Hematopoietic multipotent progenitor cell (in vitro differentiated cells): ENCODE data around the gene TLK2. TPM values are rescaled to one million over a fixed set of nuclear protein-coding genes. Genes with fewer than 3 reads are reported as not detected.
"Not testable (repeated sequence)": the region's sequence is repeated elsewhere in the genome, so short reads cannot be mapped to it uniquely, and the experiment has no call there.

ENCODE experiments used
- DNase-seq, 3 donors: peaks; one replicate each; pipeline ENCODE4 v3.0.0-alpha.2; 2011 to 2015; ENCODE audit warnings: low read depth in 2 of 3, low spot score in 2 of 3
- total RNA-seq: library from RNA; depleted of rRNA; stranded (reverse); fragments of >200 nt; gene quantifications from one replicate; pipeline ENCODE4 v1.2.3, GENCODE V29; 2012

Gene TLK2
- total RNA-seq: 26.7 TPM

DNA sequence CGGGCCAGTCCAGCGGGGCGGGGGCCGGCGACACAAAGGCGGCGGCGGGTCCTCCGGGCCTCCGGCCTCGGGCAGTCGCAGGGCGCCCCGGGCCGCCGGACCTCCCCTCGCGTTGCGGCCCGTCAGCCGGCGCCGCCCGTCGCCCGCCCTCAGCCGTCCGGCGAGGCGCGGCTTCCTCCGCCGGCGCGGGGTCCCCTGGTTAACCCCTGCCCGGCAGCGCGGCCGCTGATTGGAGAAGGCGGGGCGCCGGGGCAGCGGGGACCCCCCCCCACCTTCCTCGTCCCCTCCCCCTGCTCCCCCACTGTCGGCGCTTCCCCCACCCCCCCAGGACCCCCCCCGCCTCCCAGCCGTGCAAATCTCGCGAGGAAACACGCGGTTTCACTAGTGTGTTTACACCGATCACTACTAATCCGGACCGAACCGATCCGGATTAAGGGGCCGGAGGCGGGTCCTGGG lies at the start of gene TLK2:
TSS of gene TLK2 (plus strand) at position 402 of the 456 bp plus-strand sequence. CDS start 2,301 bp downstream, outside the sequence.
- peak; percentile 44 to 88 (median 85) for DNase-seq

- DNase-seq: not testable (repeated sequence)
Observed at GRCh38 chr17:62435251-62435650, 43.4 kb upstream of the TLK2 start.

- DNase-seq: not testable (repeated sequence)
Observed at GRCh38 chr17:62441181-62441580, 37.4 kb upstream of the TLK2 start.

GRCh38 chr17:62444063-62444462 lies 34.6 kb upstream of the TLK2 start:
- DNase-seq: no peak

GRCh38 chr17:62445791-62446190 lies 32.8 kb upstream of the TLK2 start:
- not testable (repeated sequence) for DNase-seq

DNA sequence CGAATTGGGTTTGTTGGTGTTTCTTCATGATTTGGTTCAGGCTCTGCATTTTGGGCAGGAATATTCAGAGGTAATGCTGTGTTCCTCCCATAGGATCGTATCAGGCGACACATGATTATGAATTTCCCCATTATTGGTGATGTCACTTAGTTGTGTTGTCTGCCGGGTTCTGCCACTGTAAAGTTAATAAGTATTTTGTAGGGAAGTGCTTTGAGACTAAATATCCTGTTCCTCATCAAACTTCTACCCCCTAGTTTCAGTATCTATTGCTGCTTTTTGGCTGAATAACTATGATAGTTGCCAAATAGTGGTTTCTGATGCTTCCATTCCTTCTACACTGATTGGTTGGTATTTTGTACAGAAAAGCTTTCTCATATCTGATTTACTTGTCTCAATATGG lies 26.4 kb upstream of the TLK2 start:
- DNase-seq: not testable (repeated sequence)

DNA sequence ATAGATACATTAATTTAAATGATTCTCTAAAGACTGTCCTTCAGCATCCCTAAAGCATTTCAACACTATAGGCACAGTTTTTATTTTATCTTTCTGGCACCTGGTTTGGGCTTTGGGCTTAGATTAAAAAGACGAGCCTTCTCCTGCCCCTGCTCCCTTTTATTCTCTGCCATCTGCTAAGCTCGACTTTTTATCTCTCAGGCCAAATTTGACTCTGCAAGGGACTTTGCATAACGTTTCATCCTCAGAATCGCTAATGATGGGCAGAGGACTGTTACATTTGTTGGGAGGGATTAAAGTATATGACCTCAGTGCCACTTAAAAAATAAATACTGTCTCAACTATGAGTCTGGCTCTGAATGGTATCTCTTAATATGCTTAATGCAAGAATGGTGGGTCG lies 25.6 kb upstream of the TLK2 start:
- DNase-seq: not testable (repeated sequence)

- not testable (repeated sequence) for DNase-seq
Observed at GRCh38 chr17:62453656-62454055, 25.0 kb upstream of the TLK2 start.

- not testable (repeated sequence) for DNase-seq
Observed at GRCh38 chr17:62454111-62454510, 24.5 kb upstream of the TLK2 start.

DNA sequence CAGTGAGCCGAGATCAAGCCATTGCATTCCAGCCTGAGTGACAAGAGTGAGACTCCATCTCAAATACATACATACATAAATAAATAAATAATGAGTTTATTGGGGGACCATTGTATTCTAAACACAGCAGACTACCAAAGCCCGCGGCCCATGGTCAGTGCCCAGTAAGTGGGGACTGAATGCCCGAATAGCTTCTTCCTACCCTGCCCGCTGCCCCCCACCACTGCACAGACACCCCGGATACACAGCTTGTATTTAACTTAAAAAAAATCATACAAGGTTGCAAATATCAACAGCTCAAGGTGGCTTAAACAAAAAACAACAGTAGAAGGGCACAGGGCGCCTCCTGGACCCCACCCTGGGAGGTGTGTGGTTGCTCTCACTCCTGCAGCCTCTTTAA lies 22.6 kb upstream of the TLK2 start:
- DNase-seq: no peak

GRCh38 chr17:62458483-62458882 lies 20.1 kb upstream of the TLK2 start:
- not testable (repeated sequence) for DNase-seq

- DNase-seq: not testable (repeated sequence)
Observed at GRCh38 chr17:62464422-62464821, 14.2 kb upstream of the TLK2 start.

DNA sequence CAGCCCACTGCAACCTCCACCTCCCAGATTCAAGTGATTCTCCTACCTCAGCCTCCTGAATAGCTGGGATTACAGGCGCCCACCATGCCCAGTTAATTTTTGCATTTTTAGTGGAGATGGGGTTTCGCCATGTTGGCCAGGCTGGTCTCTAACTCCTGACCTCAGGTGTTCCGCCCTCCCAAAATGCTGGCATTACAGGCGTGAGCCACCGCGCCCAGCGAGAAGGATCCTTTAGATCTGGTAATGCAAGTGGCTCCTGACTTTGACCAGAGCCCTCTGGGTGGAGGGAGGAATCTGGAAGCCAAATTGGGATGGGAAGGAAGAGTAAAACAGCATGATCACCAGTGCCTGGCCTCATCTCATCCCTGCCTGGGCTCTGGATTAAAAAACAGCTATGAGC lies 13.4 kb upstream of the TLK2 start:
- not testable (repeated sequence) for DNase-seq

- peak in 2 of 3 donors; percentile 82 to 94 for DNase-seq
Observed at GRCh38 chr17:62470666-62471379, 7.8 kb upstream of the TLK2 start.

DNA sequence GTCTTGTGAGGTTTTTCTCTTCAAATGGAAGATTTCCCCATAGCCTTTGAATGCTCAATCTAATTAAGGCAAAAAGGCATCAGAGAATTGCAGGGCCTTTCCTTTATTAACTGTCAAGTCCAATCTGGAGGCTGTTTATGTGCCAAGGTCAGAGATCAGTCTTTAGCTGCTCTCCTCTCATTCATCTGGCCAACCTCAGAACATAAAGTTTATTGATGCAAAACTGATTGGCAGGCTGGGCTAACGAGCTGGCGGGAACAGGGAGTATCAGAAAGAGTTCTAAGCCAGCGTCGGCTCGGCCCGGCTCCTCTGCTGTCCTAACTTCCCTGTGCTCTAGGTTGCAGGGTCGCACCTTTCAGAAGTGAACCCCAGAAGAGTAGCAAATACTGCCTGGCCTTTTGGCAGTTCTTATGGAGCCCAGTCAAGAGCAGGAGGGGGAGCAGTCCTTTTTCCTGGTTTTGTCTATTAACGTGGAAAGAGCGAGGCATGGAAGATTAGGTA lies 7.2 kb upstream of the TLK2 start:
- not testable (repeated sequence) for DNase-seq

DNA sequence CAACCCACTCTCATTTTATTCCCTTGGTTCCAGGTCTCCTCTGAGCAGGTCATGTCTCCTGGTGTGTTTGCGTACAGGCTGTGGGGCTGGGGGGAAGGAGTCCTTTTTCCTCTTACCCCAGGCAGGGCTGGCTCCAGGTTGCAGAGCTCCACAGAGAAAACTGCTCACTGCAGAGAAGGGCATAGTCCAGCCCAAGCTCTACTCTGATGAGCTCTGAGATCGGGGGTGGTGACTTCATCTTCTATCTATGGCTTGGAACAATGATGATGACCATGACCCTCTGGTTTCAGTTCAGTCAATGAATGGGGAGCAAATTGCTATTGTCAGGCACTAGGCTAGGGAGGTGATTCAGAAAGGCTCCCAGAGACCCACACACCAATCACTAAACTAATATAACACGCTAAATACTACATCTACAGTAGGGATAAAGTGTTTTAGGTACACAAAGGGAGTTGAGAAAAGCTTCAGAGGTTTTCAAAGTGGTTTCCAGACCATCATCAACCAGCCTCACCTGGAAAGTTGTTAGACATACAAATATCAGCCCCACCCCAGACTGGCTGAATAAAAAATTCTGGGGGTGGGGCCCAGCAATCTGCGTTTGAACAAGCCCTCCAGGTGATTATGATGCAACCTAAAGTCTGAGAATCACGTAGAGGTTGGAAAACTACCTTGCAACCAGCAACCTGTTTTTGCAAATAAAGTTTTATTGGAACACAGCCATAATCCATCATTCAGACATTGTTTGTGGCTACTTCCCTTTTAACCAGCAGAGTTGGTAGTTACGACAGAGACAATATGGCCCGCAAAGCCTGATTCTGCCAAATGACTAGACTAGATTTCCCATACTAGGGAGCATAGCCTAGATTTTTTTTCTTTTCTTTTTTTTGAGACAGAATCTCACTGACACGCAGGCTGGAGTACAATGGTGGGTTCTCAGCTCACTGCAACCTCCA lies 5.3 kb upstream of the TLK2 start:
- peak in 1 of 3 donors; percentile 9 for DNase-seq

DNA sequence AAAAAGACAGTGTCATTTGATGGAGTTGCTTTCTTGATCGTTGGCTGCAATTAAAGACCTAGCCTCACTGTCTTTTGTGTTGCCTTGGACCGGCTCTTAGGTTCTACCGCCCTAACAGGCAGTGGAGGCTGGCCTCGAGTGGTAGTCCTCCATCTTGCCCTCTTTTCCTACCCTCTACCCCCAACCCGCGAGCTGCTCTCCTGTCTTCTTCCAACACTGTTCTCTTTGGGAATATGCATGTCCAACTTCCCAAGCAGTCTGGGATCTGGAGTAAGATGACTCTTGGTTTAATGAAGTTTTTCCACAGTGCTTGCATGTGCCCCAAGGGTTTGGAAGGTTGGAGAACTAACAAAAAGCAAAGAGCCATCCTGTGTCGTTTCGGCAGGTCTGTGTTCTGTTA lies 1.5 kb upstream of the TLK2 start:
- DNase-seq: not testable (repeated sequence)

GRCh38 chr17:62477718-62478408 lies 762 bp upstream of the TLK2 start:
- peak in 2 of 3 donors; percentile 16 to 22 for DNase-seq

DNA sequence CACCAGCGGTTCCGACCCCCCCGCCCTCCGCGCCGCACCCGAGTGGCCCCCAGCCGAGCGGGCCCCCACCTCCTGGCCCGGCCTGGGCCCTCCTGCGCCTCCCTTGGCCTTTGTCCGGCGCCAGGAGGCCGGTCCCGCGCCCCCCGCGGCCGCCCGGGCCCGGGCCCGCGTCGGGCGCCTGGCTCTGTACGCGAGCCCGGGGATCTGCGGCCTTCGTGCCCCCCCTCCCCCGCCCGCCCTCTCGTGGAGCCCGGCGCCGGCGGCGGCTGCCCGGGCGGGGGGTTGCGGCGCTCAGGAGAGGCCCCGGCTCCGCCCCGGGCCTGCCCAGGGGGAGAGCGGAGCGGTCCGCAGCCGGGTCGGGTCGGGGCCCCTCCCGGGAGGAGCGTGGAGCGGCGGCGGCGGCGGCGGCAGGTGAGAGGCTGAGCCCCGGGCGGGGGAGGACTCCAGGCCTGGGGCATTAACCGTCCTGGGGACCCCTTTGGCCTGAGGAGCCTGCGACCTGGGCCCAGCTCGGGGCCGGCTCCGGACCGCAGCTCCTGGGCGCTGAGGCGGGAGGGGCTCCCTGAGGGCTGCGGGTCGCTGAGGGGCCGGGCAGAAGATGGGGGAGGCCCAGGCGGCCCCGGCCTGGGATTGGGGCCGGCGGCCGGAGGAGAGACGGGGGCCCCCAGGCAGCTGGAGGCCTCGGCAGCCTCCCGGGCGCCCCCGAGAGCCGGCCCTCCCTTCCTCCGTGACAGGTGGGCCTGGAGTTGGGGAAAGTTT lies 434 bp downstream of the TLK2 start:
- peak; percentile 35 to 45 (median 43) for DNase-seq
